Measurements from ENCODE around the gene ZNF407.

DNA sequence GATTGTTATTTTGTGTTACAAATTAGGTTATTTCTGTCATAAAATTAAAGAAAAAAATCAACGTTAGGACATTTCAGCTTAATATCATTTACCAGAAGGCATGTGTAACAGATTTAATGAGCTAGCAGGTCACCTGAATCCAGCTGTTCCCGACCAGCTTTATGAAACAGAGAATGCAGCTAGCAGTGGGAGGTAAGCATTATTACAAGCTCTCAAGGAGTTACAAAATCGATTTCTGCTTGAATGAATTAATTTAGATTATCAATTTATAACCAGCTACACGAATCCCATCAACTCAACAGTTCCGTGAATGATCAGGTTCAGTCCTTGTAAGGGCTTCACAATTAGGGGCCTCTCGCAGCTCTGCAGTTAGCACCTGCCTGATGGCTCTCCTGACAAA is 399.3 kb downstream of the ZNF407 start:
- TF ChIP-seq, protein P1, sequence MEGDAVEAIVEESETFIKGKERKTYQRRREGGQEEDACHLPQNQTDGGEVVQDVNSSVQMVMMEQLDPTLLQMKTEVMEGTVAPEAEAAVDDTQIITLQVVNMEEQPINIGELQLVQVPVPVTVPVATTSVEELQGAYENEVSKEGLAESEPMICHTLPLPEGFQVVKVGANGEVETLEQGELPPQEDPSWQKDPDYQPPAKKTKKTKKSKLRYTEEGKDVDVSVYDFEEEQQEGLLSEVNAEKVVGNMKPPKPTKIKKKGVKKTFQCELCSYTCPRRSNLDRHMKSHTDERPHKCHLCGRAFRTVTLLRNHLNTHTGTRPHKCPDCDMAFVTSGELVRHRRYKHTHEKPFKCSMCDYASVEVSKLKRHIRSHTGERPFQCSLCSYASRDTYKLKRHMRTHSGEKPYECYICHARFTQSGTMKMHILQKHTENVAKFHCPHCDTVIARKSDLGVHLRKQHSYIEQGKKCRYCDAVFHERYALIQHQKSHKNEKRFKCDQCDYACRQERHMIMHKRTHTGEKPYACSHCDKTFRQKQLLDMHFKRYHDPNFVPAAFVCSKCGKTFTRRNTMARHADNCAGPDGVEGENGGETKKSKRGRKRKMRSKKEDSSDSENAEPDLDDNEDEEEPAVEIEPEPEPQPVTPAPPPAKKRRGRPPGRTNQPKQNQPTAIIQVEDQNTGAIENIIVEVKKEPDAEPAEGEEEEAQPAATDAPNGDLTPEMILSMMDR (conservative IDR thresholded peaks at IDR 0.05 in 1 of 2, IDR thresholded peaks at IDR 0.05 in 1 of 2; ENCODE audit: extremely low read depth in 1 of 2, insufficient read depth in 1 of 2, low read depth in 1 of 2, low read length in 2 of 2): no peak
- TF ChIP-seq EZH2 (IDR thresholded peaks at IDR 0.05; ENCODE audit: borderline replicate concordance, low read length): no peak
